ENCODE measurements around the gene PCBP3. TPM values are rescaled to one million over a fixed set of nuclear protein-coding genes. Genes with fewer than 3 reads are reported as not detected.
"Not testable (repeated sequence)": the region's sequence is repeated elsewhere in the genome, so short reads cannot be mapped to it uniquely, and the experiment has no call there.

PCBP3 gene
- total RNA-seq, 1 donor from 2014 or later = 3.8 TPM

DNA sequence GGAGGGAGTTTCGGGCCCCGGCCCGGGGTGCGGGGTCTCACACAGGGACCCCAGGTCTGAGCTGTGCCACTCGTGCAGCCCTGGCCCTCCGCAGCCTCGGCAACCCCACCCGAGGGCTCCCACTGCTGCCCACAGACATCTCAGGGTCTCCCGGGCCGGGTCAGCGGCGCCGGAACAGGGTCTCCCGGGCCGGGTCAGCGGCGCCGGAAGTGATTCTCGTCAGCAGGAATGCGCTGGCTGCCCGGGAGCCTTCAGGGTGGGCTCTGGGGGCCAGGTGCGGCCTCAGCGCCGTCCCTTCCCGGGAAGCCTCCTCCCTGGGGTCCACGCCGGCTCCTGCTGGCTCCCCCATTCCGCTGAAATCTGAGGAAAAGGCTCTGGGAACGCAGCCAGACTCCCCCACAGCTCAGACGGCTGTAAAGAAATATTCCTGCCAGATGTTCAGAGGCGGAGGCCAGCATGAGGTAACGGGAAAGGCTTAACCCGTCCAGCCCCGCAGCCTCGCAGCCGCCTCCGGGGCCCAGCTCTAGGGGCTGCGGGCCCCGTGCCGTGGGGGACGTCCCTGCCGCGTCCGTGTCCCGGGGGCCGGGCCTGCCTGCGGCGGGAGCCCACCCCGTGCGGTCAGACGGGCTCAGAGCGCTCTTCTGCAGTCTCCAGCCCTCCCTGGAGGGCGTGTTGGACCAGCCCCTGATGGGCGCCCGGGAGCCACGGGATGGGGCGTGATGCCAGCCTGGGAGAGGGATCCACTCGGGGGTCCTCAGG, 329.4 kb downstream of the PCBP3 start:
- peaks cover 21% of the 10 kb centered on the region for H3K27me3 ChIP-seq
- H3K27ac ChIP-seq = peak overlapping the region; percentile 87
- DNase-seq (peak; percentile 68), ATAC-seq (peak; percentile 25)
- peaks cover 28% of the 10 kb centered on the region for H3K4me1 ChIP-seq
- H3K36me3 ChIP-seq = no peaks in the 10 kb centered on the region
- peak overlapping the region; percentile 58 for H3K4me3 ChIP-seq
- TF ChIP-seq, protein P1, sequence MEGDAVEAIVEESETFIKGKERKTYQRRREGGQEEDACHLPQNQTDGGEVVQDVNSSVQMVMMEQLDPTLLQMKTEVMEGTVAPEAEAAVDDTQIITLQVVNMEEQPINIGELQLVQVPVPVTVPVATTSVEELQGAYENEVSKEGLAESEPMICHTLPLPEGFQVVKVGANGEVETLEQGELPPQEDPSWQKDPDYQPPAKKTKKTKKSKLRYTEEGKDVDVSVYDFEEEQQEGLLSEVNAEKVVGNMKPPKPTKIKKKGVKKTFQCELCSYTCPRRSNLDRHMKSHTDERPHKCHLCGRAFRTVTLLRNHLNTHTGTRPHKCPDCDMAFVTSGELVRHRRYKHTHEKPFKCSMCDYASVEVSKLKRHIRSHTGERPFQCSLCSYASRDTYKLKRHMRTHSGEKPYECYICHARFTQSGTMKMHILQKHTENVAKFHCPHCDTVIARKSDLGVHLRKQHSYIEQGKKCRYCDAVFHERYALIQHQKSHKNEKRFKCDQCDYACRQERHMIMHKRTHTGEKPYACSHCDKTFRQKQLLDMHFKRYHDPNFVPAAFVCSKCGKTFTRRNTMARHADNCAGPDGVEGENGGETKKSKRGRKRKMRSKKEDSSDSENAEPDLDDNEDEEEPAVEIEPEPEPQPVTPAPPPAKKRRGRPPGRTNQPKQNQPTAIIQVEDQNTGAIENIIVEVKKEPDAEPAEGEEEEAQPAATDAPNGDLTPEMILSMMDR (IDR thresholded peaks at IDR 0.05) = no peak
- intact Hi-C loops (cut with DNase I) = loop anchor here (10.0 kb wide), 1 partner anchor 122 kb away; the partner anchor contains the start of gene COL6A2
- no peaks in the 10 kb centered on the region for H3K9me3 ChIP-seq

DNA sequence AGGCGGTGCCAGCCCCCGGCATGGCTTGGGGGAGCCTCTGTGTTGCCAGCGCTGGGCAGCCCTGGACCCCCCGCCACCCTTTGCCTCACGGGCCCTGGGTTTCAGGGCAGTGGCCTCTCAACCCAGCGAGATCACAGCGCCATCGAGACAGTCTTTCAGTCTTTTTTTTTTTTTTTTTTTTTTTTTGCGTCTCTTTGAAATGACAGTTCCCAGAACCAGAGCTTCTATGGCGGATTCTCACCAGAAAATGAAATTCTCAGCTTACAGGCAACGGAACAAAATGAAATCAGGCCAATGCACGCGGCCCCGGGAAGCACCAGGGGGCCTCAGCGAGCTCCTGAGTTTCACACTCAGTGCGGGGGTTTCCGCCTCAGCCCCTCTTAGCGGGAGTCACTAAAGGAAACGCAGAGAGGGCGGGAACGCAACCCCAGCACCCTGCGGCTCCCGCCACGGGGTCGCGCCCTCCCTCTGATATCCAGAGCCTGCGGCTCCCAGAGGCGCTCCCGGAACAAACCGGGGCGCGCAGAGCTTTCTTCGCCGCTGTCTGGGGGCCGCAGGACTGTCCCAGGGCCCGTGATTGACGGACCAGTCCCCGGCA, 330.0 kb downstream of the PCBP3 start:
- intact Hi-C loops (cut with DNase I) = loop anchor here (10.0 kb wide), 1 partner anchor 121 kb away; the partner anchor contains the start of gene COL6A2
- H3K4me3 ChIP-seq = peak overlapping the region; percentile 58
- H3K4me1 ChIP-seq = peaks cover 28% of the 10 kb centered on the region
- no peaks in the 10 kb centered on the region for H3K36me3 ChIP-seq
- DNase-seq (peak; percentile 78), ATAC-seq (peak; percentile 55)
- TF ChIP-seq, protein P1 (IDR thresholded peaks at IDR 0.05) = peak; percentile 68
- H3K27me3 ChIP-seq = peaks cover 23% of the 10 kb centered on the region
- peak overlapping the region; percentile 87 for H3K27ac ChIP-seq
- no peaks in the 10 kb centered on the region for H3K9me3 ChIP-seq

DNA sequence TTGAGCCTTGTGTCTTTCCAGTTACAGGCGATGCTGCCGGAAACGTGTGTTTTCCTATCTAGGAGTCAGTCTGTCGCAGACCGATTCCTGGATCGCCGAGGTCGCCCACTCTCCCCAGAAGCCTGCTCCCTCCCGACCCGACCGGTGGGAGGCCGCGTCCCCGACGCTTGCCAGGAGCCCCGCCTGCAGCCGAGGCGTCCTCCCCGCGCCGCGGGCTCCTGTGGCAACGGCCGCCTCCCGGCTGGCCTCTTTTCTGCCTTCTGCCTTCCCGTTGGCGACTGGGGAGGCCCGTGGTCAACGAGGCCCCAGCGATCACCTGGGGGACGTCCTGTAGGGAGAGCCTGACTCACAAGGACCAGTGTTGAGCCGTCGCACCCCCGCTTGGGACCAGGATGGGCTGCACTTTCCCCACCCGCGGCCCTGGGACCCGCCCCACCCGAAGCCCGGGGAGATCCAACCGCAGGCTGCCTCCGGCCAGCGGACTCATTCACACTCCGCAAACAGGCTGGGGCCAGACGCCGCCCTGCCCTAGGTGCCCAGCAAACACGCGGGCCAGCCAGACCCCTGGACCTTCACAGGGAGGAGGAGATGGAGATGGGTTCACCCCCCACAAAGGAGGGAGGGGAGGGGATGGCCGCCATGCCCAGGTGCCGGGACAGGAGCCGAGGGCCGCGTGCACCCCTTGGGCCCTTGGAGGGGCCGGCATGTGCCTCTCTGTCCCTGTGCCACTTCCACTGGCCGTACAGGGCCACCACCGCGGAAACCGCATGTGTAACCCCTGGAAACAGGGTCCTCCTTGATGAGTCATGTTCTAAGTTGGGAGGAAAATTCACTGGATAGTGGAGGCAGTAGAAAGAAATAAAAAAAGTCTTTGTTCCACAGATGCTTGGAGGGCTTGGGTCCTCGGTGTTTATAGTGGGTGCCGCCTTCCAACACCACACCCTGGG, 330.8 kb downstream of the PCBP3 start:
- ATAC-seq = peak; percentile 5
- DNase-seq = peak; percentile 71
- Histone ChIP-seq H3K4me3 (peak overlapping the region; percentile 58), H3K4me1 (peaks cover 28% of the 10 kb centered on the region), H3K9me3 (no peaks in the 10 kb centered on the region), H3K27me3 (peaks cover 30% of the 10 kb centered on the region), H3K27ac (peak overlapping the region; percentile 87), H3K36me3 (no peaks in the 10 kb centered on the region)
- TF ChIP-seq, protein P1 (IDR thresholded peaks at IDR 0.05) = no peak
- intact Hi-C loops (cut with DNase I) = loop anchor here (10.0 kb wide), 1 partner anchor 120 kb away; the partner anchor contains the start of gene COL6A2

DNA sequence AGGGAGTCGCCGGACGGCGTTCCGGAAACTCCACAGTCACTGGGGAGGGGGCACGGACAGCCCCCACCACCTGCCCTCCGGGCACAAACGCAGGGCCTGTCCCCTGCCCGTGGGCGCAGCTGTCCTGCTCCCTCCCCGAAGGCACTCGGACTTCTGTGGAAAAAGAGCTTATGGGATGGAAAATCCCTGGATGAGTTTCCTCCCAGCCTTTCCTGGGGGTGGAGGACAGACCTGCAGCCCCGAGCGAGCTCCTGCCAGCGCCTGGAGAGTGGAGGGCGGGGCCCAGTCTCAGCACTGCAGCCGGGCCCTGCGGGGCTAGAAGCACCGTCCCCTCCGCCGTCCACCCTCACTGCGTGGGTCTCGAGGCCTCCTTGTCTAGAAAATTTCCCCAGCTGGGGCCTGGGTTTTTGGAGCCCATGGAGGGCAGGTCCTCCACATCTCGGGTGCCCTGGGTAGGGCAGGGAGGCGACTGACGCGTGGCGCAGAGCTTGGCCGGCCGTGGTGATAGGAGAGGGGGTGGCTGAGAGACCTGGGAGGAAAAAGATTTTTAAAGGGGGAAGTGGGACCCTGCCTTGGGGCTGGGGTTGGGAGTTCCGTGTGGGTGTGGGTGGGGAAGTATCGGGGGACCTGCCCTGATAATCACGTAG, 331.6 kb downstream of the PCBP3 start:
- Histone ChIP-seq H3K9me3 (no peaks in the 10 kb centered on the region), H3K36me3 (no peaks in the 10 kb centered on the region), H3K27ac (peak overlapping the region; percentile 87), H3K4me1 (peaks cover 28% of the 10 kb centered on the region), H3K27me3 (peaks cover 30% of the 10 kb centered on the region), H3K4me3 (peak overlapping the region; percentile 58)
- DNase-seq = no peak
- ATAC-seq = no peak
- intact Hi-C loops (cut with DNase I) = loop anchor here (10.0 kb wide), 1 partner anchor 120 kb away; the partner anchor contains the start of gene COL6A2
- TF ChIP-seq, protein P1 (IDR thresholded peaks at IDR 0.05) = no peak

DNA sequence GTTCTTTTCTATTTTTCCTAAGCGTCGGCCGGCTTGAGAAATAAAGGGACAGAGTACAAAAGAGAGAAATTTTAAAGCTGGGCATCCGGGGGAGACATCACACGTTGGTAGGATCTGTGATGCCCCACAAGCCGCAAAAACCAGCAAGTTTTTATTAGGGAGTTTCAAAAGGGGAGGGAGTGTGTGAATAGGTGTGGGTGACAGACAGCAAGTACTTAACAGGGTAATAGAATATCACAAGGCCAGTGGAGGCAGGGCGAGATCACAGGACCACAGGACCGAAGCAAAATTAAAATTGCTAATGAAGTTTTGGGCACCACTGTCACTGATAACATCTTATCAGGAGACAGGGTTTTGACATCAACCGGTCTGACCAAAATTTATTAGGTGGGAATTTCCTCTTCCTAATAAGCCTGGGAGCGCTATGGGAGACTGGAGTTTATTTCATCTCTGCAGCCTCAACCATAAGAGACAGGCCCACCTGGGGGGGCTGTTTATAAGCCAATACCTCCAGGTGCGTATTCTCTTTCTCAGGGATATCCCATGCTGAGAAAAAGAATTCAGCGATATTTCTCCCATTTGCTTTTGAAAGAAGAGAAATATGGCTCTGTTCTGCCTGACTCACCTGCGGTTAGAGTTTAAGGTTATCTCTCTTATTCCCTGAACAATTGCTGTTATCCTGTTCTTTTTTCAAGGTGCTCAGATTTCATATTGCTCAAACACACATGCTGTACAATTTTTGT, 332.3 kb downstream of the PCBP3 start:
- DNase-seq, H3K4me3 ChIP-seq, ATAC-seq, H3K27ac ChIP-seq, H3K36me3 ChIP-seq, H3K9me3 ChIP-seq: not testable (repeated sequence)
- Histone ChIP-seq H3K4me1 (peaks cover 28% of the 10 kb centered on the region), H3K27me3 (peaks cover 30% of the 10 kb centered on the region)
- intact Hi-C loops (cut with DNase I) = loop anchor here (10.0 kb wide), 1 partner anchor 119 kb away; the partner anchor contains the start of gene COL6A2
